Measurements from ENCODE around the gene GAREM1.

DNA sequence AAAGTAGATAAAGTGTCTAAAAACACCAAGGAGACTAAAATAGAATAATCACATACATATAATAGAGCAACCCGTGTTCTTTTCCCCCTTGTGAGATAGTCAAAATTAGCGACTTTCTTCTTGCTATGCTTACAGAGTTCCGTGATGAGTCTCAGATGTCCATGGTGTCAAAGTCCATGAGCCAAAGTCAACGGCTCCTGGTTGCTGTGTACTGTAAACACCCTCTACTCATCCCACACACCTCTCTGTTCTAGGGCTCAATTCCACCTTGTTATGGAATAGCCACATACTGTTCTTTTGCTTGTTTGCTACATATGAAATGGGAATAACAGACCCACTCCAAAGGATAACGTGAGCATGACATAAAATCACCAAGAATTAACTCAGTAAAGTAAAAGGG lies 52.5 kb downstream of the GAREM1 start:
- TF ChIP-seq CTCF (conservative IDR thresholded peaks at IDR 0.05) (no peak), EZH2 (IDR thresholded peaks at IDR 0.05; ENCODE audit: low read depth) (no peak)

Measured in PC-9 (cell line).